GM10847 (cell line): Measurements from ENCODE around the gene SUCNR1.

Source experiments
- POLR2A ChIP-seq: IDR thresholded peaks from 2 replicates; pipeline ENCODE4 v1.6.1; 2011; ENCODE audit not compliant: insufficient read length; ENCODE audit errors: extremely low read depth

SUCNR1 gene

DNA sequence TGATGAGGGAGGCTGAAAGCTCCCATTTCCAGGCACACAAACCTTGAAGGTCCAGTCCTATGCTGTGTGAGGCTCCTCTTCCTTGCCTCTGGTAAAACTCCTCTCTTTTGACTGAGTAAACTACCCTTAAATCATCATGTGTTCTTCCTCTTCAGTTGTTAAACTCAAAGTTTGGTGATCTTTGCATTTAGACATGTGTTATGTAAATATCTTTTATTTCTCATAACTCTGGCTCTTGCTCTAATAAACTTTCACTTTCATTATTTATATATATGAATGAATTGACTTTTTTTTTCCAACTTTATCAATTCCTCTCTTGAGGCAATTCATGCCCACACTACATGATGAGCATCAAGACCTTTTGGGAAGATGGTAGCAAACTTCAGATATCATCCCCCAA is 26.6 kb downstream of the SUCNR1 start:
- TF ChIP-seq POLR2A: no peak

DNA sequence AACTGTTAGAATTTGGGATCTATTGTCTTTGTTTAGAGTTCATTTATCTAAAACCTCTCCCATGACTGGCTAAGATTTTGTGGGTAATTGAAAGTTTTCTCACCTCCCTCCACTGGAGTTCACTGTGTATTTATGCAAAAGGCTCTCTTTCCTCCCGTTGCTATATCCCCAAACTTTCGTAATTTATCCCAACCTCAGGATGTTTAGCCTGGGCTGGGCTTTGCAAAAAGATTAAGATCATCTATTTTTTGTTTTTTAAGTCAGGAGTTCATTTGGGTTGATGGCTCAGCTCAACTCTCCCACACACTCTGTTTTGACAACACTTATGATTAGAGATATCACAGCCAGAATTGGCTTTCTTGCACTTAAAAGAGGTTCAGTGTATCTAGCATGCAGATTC is 27.0 kb downstream of the SUCNR1 start:
- TF ChIP-seq POLR2A: no peak

DNA sequence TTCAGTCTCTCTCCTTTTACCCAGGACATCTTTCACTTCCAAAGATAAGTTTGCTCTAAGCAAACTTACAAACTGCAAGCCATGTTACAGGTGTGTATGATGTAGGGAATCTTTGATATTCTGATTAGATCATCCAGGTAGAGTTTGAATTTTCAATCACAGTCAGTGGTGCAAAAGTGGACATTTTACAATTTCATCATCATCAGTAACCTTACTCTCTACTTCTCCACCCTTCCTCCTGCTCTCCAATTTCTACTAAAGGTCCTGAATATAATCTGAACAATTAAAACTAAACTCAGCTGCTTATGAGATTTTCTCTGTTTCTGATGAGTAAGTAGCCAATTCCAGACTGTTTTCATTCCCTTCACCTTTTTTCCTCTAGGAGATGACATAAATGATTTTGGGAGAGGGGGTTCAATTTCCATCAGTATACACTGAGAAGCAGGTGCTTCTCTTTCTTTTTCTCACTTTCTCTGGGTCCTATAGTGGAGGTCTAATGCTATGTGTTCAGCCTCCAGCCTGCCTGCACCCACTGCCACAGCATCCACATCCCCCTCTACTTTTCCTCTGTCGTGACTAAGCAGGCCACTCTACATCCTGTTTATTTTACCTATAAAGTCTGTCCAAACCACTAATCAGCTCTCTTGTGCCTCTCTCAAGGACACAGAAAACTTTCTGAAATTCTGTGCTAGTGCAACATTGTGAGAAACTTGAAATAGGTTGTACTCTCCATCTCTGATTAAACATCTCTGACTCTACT is 27.6 kb downstream of the SUCNR1 start:
- TF ChIP-seq POLR2A: no peak

DNA sequence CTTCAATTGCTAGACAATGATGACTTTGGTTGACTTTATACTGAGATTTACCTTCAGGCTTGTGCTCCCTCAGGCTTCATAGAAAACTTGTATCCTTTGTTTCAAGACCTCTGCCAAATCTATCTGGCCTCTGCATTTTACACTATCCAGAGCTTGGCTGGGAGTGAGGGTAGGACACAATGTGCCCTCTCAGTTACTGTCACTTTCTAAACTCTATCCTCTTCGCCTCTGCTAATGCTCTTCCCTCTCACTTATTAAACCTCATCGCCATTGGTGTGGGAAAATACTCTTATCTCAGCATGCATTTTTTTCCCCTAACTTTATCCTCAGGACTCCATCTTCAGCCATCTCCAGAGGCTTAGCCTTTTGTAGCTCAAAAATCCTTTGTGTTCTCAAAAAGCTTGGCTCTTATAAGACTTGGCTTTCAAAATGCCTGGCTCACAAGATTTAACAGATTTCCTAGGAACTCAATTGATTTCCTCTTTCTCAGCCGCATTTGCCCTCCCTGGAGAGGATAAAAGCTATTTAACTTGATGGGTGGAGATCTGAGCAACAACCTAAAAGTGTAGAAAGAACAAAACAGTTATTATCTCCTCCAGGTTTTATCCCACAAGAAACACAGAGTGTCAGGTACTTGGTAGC is 28.3 kb downstream of the SUCNR1 start:
- no peak for TF ChIP-seq POLR2A

DNA sequence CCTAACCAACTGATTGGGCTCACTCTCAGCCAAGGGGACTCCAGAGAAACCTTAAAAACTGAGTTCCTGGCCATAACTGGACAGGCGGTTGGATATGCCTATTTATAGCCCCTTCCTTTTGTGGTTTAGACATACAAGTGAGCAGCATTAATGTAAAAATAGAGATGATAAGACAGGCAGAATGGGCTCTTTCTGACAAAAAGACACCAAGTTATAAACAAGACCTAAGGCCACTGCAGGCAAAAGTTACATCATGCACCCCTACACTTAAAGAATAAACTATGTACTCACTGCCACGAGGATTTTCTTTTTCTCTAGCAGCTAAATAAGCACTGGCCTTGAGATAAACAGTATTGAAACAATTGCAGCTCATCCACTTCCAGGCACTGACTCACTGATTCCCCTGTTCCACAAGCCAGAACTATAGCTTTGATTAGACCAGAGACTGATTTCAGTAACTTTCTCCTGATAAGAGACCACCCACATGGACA is 30.1 kb downstream of the SUCNR1 start:
- TF ChIP-seq POLR2A: no peak

DNA sequence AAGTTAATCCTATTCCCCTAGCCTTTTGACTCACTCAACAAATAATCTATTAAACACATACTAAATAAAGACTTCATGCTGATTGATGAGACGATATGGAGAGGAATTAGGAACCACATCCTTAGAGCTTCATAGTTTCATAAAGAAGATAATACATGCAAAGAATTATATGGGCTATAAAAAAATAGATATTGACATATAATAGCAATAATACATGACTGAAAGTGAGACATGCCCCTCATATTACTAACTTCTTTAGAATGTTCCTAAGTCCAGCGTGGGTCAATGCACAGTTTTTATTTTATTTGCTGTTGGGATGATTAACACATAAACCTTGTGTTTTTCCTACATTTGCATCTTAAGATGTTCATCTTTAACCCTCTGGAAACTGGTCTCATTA is 32.2 kb downstream of the SUCNR1 start:
- no peak for TF ChIP-seq POLR2A

DNA sequence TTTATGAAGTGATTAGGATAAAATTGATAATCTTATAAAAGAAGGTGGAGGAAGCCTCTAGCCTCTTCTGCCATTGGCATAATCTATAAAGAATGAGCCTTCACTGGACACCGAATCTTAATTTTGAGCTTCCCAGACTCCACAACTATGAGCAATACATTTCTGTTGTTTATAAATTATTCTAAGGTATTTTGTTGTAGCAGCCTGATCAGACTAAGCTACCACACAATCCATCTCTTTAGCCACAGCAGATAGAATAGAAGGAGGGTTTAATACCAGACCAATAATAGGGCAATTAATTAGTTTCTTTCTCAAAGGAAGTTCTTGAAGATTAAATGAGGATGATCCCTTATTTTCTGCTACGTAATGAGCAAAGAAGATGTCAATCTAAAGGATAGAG is 33.3 kb downstream of the SUCNR1 start:
- TF ChIP-seq POLR2A: no peak

DNA sequence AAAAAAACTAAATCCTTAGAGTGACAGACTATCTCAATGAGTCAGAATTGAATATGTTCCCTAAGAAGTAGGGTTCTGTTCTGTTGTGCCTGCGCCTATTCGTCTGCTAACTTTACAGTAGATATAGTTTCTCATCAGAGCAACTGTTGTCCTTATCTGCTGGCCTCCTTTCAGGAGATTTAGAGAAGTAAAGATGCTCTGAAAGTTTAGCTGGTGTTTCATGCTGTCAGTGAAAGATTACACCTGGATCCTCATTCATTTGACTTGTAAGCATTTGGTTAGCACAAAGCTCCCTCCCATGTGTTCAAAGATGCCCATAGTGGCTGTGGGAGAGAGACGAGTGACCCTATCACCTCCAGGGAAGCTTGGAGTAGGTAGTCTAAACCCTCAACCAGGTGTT is 35.0 kb downstream of the SUCNR1 start:
- no peak for TF ChIP-seq POLR2A

DNA sequence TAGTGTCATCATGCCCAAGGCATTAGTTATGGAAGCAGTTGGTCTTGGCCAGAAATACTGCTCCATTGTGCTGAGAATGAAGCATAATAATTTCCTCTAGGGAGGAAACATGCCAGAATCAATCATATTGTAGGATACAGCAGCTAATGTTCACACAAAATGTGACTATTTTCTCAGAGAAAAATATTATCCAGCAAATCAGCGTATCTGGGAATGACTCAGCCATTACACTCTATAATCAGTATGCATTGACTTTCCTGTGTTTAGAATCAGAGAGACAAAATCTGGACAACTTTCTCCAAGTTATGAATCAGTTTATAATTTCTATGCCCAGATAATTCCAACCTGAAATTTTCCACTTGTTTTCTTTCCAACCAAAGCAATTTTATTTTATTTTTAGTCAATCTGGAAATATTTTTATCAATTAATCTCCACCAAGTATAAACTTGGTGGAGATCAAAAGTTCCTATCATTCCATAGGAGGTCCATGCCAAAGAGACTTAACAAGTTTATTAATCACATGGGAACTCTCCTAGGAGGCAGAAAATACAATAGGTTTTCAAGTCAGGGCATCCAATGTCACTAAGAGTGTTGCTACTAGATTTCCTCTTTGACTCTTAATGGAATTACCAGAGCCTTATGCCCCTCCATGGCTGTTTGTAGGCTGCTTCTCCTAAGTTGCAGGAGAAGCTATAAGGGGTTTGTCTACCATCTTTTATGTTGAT is 36.4 kb downstream of the SUCNR1 start:
- TF ChIP-seq POLR2A: no peak

DNA sequence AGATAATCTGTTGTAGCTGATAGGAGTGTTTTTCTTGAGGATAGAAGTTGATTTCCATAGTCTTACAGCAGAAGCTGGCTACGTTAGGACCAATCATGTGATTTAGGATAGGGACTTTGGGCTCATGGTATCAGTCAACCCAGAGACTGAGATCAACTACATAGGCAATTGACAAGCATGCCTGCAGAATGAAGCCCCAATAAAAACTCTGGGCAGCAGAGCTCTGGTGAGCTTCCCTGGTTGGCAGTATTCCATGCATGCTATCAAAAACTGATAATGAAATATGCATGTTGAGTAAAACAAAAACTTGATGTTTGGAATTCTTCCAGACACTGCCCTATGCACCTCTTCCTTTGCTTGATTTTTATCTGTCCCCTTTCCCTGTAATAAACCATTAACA is 38.0 kb downstream of the SUCNR1 start:
- no peak for TF ChIP-seq POLR2A

DNA sequence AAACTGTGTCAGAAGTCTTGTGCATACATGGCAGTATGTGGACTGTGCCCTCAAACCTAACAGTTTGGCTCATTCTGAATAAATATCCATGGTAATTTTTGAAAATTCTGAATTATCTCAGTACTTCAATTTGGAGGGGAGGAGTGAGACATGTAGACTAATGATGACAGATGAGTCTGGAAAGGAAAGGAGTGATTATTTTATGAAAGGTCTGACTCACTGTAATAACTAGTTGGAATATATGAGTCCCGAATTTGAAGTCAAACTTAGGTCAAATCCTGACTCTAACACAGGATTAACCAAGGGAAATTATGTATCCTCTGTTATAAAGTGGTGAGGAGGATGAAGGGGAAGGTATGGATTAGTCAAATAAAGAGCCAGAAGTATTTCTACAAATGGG is 38.6 kb downstream of the SUCNR1 start:
- TF ChIP-seq POLR2A: no peak

DNA sequence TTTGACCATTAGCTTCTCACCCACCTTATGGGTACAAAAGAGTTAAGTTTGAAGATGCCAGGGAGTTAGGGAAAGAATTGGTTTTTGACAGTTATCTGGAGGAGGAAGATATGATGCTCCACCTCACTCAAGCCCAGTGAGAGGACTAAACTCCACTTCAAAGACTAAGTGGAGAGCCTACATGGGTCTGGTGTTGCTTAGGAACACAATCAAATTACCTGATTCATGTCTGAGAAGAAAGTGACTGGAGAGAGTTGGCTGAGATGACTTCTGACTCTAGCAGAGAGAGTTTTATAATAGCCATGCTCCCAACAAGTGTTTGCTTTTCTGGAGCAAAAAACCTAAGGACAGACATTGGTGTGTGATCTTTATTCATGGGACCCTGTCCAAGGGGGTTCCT is 43.3 kb downstream of the SUCNR1 start:
- TF ChIP-seq POLR2A: no peak

DNA sequence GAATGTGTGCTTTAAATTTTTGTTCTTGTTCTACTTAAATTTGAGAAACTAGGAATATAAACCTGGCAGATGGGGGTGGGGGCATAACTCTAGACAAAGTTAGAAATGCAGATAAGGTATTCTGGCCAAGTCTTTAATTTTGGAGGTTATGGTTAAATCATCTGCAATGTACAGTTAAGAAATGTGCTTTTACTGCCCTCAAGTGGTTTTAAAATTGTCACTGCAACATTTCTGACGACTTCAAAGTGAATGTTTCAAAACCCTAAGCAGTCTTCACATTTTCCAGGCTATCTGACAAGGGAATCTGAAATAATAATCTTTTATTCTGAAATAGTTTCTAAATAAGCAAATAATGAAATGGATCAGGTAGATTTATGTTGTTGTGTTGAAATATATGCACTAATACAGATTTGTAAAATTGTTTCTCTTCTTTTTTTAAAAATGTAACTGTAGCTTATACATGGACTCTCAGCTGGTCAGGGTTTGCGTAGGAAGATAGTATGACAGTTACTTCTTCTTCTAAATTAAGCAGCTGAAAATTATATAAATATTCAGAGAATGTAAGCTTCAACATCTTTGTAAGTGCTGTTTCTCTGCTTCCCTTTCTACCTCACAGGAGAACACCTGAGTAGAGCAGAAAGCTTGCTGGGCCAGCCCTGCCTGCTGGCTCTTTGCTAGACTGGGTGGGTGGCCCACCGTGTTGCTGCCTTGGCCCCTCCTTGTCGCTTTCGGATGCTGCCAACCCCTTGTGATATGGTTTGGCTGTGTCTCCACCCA is 45.0 kb downstream of the SUCNR1 start:
- no peak for TF ChIP-seq POLR2A

DNA sequence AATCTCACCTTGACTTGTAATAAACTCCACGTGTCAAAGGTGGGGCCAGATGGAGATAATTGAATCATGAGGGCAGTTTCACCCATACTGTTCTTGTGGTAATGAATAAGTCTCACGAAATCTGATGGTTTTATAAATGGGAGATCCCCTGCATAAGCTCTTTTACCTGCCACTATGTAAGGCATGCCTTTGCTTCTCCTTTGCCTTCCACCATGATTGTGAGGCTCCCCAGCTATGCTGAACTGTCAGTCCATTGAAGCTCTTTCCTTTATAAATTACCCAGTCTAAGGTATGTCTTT is 45.5 kb downstream of the SUCNR1 start:
- no peak for TF ChIP-seq POLR2A

DNA sequence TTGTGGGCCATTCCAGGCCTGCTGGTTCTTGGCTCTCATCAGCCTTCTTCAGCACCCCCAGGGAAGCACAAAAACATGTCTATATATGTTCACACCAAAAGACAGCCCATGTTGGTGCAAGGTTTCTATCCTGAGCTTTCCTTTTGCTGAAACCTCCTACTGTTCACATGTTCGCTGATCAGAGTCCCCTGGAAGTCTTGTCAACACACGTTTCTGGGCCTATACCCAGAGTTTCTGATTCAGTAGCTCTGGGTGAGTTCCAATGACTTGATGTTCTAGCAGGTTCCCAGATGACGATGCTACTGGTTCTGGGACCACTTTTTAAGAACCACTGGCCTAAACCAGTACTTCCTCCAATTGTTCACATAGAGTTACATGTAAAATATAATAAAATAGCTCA is 46.0 kb downstream of the SUCNR1 start:
- TF ChIP-seq POLR2A: no peak

DNA sequence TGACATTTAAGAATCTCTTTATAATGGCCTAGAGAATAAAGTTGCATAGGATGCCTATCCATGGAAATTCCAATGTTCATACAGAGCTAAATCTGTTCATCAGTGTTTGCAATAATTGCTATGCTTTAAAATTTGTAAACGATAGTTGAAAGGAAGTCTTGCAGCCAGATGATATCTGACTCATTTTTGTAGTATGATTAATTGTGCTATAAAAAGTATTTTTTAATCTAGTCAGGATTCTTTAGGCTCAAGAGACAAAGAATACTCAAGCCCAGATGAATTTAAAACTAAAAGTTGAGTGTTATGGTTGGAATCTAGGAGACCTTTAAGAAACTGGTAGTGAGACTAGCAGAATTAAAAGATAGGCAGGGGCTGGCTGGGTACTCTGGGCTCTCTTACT is 50.5 kb downstream of the SUCNR1 start:
- no peak for TF ChIP-seq POLR2A

DNA sequence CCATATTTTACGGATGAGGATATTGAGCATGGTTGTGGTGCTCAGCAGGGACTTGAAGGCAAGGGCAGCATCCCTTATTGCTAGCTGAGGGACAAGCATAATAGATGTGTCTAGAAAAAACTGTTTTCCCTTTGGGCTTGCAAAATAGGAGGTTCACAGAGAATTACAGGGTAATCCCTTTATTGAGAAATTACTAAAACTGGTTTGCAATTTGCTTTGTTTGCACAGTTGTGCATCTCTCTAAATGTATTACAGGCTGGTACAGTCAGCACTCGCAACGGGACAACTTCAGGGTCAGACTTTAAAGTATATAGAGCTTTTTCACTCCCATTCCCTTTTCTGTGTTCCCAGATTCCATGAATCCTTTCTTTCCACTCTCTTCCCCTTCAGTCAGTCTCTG is 51.3 kb downstream of the SUCNR1 start:
- TF ChIP-seq POLR2A: no peak
